ENCODE measurements around the gene APOO.

DNA sequence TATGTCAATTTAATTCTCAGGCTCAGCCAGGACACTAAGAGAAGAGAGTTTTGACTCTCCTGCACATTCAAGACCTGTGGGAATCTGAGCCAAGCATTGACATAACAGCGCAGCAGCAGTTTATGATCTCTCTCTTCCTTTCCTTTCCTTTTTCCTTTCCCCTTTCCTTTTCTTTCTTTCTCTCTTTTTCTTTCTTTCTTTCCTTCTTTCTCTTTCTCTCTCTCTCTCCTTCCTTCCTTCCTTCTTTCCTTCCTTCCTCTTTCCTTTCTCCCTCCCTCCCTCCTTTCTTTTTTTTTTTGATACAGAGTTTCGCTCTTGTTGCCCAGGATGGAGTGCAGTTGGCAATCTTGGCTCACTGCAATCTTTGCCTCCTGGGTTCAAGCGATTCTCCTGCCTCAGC lies 103.2 kb downstream of the APOO start:
- TF ChIP-seq, protein P1, sequence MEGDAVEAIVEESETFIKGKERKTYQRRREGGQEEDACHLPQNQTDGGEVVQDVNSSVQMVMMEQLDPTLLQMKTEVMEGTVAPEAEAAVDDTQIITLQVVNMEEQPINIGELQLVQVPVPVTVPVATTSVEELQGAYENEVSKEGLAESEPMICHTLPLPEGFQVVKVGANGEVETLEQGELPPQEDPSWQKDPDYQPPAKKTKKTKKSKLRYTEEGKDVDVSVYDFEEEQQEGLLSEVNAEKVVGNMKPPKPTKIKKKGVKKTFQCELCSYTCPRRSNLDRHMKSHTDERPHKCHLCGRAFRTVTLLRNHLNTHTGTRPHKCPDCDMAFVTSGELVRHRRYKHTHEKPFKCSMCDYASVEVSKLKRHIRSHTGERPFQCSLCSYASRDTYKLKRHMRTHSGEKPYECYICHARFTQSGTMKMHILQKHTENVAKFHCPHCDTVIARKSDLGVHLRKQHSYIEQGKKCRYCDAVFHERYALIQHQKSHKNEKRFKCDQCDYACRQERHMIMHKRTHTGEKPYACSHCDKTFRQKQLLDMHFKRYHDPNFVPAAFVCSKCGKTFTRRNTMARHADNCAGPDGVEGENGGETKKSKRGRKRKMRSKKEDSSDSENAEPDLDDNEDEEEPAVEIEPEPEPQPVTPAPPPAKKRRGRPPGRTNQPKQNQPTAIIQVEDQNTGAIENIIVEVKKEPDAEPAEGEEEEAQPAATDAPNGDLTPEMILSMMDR (IDR thresholded peaks at IDR 0.05): no peak
- no peak for TF ChIP-seq POLR2A (IDR thresholded peaks at IDR 0.05)
